Measurements from ENCODE around the gene ZNF444. TPM values are rescaled to one million over a fixed set of nuclear protein-coding genes. Genes with fewer than 3 reads are reported as not detected.

ZNF444 gene
- polyA plus RNA-seq, 3 donors: 2.7 to 6.9 (median 3.5) TPM

DNA sequence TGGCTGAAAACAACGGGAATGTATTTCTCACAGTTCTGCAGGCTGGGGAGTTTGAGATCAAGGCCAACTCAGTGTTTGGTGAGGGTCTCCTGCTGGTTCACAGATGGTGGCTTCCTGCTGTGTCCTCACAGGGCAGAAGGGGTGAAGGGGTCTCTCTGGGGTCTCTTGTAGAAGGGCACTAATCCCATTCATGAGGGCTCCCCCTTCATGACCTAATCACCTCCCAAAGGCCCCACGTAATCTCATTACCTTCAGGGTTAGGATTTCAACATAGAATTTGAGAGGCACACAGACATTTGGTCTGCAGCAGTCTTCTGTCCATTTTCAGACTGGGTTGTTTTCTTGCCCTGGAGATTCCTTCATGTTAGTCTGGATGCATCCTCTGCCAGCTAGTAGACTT is 11.6 kb downstream of the ZNF444 start:
- peaks cover 2 to 18% of the 10 kb centered on the region in 2 donors for H3K36me3 ChIP-seq (replicated peaks in 1 of 2; ENCODE audit: control insufficient read depth in 1 of 2, insufficient read depth in 2 of 2, low read length in 2 of 2)
- H3K9me3 ChIP-seq (replicated peaks in 1 of 2; ENCODE audit: control insufficient read depth in 1 of 2, insufficient read depth in 1 of 2, low read length in 2 of 2): no peaks in the 10 kb centered on the region
- H3K9ac ChIP-seq (ENCODE audit: insufficient read depth, low read length, poor library complexity, severe bottlenecking): no peak overlapping the region
- H3K36me3 Mint-ChIP-seq: peaks cover 30 to 37% of the 10 kb centered on the region in 2 donors
- no peak overlapping the region for H2AFZ ChIP-seq (ENCODE audit: insufficient read depth, low read depth, low read length, poor library complexity, severe bottlenecking)
- no peak overlapping the region for H3K27ac ChIP-seq (ENCODE audit: low read depth in 1 of 2, low read length in 2 of 2)
- H3K79me2 ChIP-seq (ENCODE audit: insufficient read depth, low read length): no peaks in the 10 kb centered on the region
- no peak overlapping the region for H3K4me2 ChIP-seq (replicated peaks; ENCODE audit: extremely low read depth, low read length, poor library complexity, severe bottlenecking)
- no peaks in the 10 kb centered on the region for H3K4me1 ChIP-seq (ENCODE audit: control insufficient read depth in 1 of 2, insufficient read depth in 2 of 2, low read length in 2 of 2)
- peaks cover 0 to 3% (median 0%) of the 10 kb centered on the region in 7 donors for H3K9me3 Mint-ChIP-seq
- H3K27me3 ChIP-seq (ENCODE audit: control insufficient read depth in 2 of 2, insufficient read depth in 2 of 2, low read length in 2 of 2): no peaks in the 10 kb centered on the region
- no peaks in the 10 kb centered on the region for H3K4me1 Mint-ChIP-seq
- H3K27ac Mint-ChIP-seq: no peak overlapping the region
- intact Hi-C loops (cut with micrococcal nuclease): loop anchor here in 1 of 2 donors (10.0 kb wide), 1 partner anchor 48 kb away; no protein-coding TSS in a partner anchor
- no peaks in the 10 kb centered on the region for H4K20me1 ChIP-seq (ENCODE audit: insufficient read depth, low read length)
- no peak for DNase-seq
- no peak overlapping the region for H3K4me3 Mint-ChIP-seq
- H3K27me3 Mint-ChIP-seq (ENCODE audit: low read depth in 3 of 3): peaks cover 0 to 2% (median 0%) of the 10 kb centered on the region in 3 donors
- TF ChIP-seq, protein P1, sequence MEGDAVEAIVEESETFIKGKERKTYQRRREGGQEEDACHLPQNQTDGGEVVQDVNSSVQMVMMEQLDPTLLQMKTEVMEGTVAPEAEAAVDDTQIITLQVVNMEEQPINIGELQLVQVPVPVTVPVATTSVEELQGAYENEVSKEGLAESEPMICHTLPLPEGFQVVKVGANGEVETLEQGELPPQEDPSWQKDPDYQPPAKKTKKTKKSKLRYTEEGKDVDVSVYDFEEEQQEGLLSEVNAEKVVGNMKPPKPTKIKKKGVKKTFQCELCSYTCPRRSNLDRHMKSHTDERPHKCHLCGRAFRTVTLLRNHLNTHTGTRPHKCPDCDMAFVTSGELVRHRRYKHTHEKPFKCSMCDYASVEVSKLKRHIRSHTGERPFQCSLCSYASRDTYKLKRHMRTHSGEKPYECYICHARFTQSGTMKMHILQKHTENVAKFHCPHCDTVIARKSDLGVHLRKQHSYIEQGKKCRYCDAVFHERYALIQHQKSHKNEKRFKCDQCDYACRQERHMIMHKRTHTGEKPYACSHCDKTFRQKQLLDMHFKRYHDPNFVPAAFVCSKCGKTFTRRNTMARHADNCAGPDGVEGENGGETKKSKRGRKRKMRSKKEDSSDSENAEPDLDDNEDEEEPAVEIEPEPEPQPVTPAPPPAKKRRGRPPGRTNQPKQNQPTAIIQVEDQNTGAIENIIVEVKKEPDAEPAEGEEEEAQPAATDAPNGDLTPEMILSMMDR (IDR thresholded peaks at IDR 0.05): no peak
- no peak overlapping the region for H3K4me3 ChIP-seq (replicated peaks in 1 of 3; ENCODE audit: low read depth in 2 of 3, low read length in 3 of 3)
- 85% methylated on average over 2 of the region's 2 CpGs for WGBS (ENCODE audit: insufficient coverage)

GRCh38 chr19:56153507-56153906 is 12.4 kb downstream of the ZNF444 start:
- Histone ChIP-seq H3K4me1 (ENCODE audit: control insufficient read depth in 1 of 2, insufficient read depth in 2 of 2, low read length in 2 of 2) (no peaks in the 10 kb centered on the region), H3K27me3 (ENCODE audit: control insufficient read depth in 2 of 2, insufficient read depth in 2 of 2, low read length in 2 of 2) (no peaks in the 10 kb centered on the region), H3K4me3 (replicated peaks in 1 of 3; ENCODE audit: low read depth in 2 of 3, low read length in 3 of 3) (no peak overlapping the region), H3K4me2 (replicated peaks; ENCODE audit: extremely low read depth, low read length, poor library complexity, severe bottlenecking) (no peak overlapping the region), H3K9me3 (replicated peaks in 1 of 2; ENCODE audit: control insufficient read depth in 1 of 2, insufficient read depth in 1 of 2, low read length in 2 of 2) (no peaks in the 10 kb centered on the region), H4K20me1 (ENCODE audit: insufficient read depth, low read length) (no peaks in the 10 kb centered on the region), H3K9ac (ENCODE audit: insufficient read depth, low read length, poor library complexity, severe bottlenecking) (no peak overlapping the region), H2AFZ (ENCODE audit: insufficient read depth, low read depth, low read length, poor library complexity, severe bottlenecking) (no peak overlapping the region), H3K79me2 (ENCODE audit: insufficient read depth, low read length) (no peaks in the 10 kb centered on the region), H3K36me3 (replicated peaks in 1 of 2; ENCODE audit: control insufficient read depth in 1 of 2, insufficient read depth in 2 of 2, low read length in 2 of 2) (peaks cover 2 to 11% of the 10 kb centered on the region in 2 donors), H3K27ac (ENCODE audit: low read depth in 1 of 2, low read length in 2 of 2) (no peak overlapping the region)
- intact Hi-C loops (cut with micrococcal nuclease): loop anchor here in 1 of 2 donors (10.0 kb wide), 1 partner anchor 49 kb away; no protein-coding TSS in a partner anchor
- Mint-ChIP-seq H3K27me3 (ENCODE audit: low read depth in 3 of 3) (no peaks in the 10 kb centered on the region), H3K36me3 (peaks cover 28 to 30% of the 10 kb centered on the region in 2 donors), H3K27ac (no peak overlapping the region), H3K4me1 (no peaks in the 10 kb centered on the region), H3K9me3 (peaks cover 0 to 3% (median 0%) of the 10 kb centered on the region in 7 donors), H3K4me3 (no peak overlapping the region)
- no peak for DNase-seq
- 21% methylated on average over 6 of the region's 6 CpGs for WGBS (ENCODE audit: insufficient coverage)
- TF ChIP-seq, protein P1 (IDR thresholded peaks at IDR 0.05): no peak
